DOHH2 (cell line): ENCODE measurements around the gene C1QB.

ENCODE experiments used
- H3F3A ChIP-seq: fragments of 200-600 bp; sonication (generic), shearing (Covaris generic); 2 replicates; pipeline ENCODE4 v1.6.0; 2016; ENCODE audit warnings: antibody characterized with exemption, mild to moderate bottlenecking; ENCODE audit not compliant: control insufficient read depth, insufficient read depth
- H3K27ac ChIP-seq: fragments of 200-600 bp; sonication (generic); 2 replicates; pipeline ENCODE4 v1.5.1; 2014; ENCODE audit warnings: low read depth, mild to moderate bottlenecking, low read length, moderate library complexity
- H3K27me3 ChIP-seq: fragments of 200-600 bp; sonication (generic); 2 replicates; pipeline ENCODE4 v1.6.1; 2014; ENCODE audit warnings: mild to moderate bottlenecking, low read length, mixed read lengths; ENCODE audit not compliant: control insufficient read depth
- H3K36me3 ChIP-seq: fragments of 200-600 bp; sonication (generic); 2 replicates; pipeline ENCODE4 v1.6.1; 2014; ENCODE audit warnings: mild to moderate bottlenecking, low read length, moderate library complexity, mixed read lengths; ENCODE audit not compliant: control insufficient read depth
- H3K4me1 ChIP-seq: fragments of 200-600 bp; sonication (generic); 2 replicates; pipeline ENCODE4 v1.6.1; 2014; ENCODE audit warnings: mild to moderate bottlenecking, low read length, mixed read lengths; ENCODE audit not compliant: control insufficient read depth
- H3K4me2 ChIP-seq: fragments of 200-600 bp; sonication (generic); 2 replicates; pipeline ENCODE4 v1.6.0; 2014; ENCODE audit warnings: mild to moderate bottlenecking, low read length, moderate library complexity
- H3K4me3 ChIP-seq: fragments of 200-600 bp; sonication (generic); 2 replicates; pipeline ENCODE4 v1.5.1; 2014; ENCODE audit warnings: mild to moderate bottlenecking, low read length, mixed read lengths
- H3K79me2 ChIP-seq: fragments of 200-600 bp; sonication (generic); 2 replicates; pipeline ENCODE4 v1.6.1; 2014; ENCODE audit warnings: mild to moderate bottlenecking, low read length, mixed read lengths; ENCODE audit not compliant: control insufficient read depth
- H3K9me2 ChIP-seq: fragments of 200-600 bp; sonication (generic); replicated peaks from 2 replicates; pipeline ENCODE4 v1.6.1; 2014; ENCODE audit warnings: mild to moderate bottlenecking, low read length, mixed read lengths; ENCODE audit not compliant: control insufficient read depth
- H3K9me3 ChIP-seq: fragments of 200-600 bp; sonication (generic); 2 replicates; pipeline ENCODE4 v1.6.1; 2014; ENCODE audit warnings: antibody characterized with exemption, low read length, mixed read lengths; ENCODE audit not compliant: control insufficient read depth, insufficient read depth
- H4K20me1 ChIP-seq: fragments of 200-600 bp; sonication (generic); 2 replicates; pipeline ENCODE4 v1.6.0; 2014; ENCODE audit warnings: low read depth, mild to moderate bottlenecking, antibody characterized with exemption, low read length, moderate library complexity; ENCODE audit not compliant: control insufficient read depth, insufficient read depth
- EZH2phosphoT487 ChIP-seq: fragments of 200-600 bp; sonication (generic); IDR thresholded peaks from 2 replicates; pipeline ENCODE4 v1.6.1; 2017; ENCODE audit warnings: borderline replicate concordance, mild to moderate bottlenecking, antibody characterized with exemption, low read length, moderate library complexity, mixed read lengths
- TF ChIP-seq, protein P1 (sequence below): fragments of 200-600 bp; sonication (generic); IDR thresholded peaks from one replicate; pipeline ENCODE4 v1.5.1; 2014; ENCODE audit warnings: antibody characterized with exemption, mild to moderate bottlenecking, low read depth, low read length; ENCODE audit not compliant: poor library complexity, severe bottlenecking

Gene C1QB

DNA sequence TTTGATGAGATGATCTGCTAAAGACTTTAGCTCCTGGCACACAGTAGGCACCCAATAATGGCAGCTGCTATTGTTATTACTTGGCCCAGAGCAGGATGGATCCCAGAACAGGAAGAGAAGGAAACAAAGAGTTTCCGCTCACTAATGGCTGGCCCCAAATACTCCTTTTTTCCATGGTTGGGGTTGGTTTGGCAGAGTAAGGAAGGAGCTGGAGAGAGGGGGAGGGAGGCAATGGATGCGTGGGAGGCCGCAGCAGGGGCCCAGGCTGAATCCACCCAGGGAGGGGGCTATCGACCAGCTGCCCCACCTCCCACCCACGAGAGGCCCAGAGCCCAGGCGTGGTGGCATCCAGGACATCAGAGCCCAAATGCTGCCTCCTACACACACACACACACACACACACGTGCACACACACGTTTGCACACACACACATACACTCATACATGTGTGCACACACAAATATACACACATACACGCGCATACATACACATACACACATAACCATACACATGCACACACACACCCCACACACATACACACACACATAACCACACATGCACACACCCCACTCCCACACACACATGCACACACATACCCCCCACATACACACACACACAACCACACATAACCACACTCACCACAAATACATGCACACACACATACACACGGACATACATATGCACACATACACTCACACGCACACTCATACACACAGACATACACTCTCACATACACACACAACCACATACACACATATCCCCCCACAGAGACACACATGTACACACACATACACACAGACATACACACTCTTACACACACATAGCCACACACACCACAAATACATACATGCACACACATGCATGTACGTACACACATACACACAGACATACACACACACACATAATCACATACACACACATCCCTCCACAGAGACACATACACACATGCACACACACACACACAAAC, 25.2 kb downstream of the C1QB start:
- H3K4me3 ChIP-seq, result no peak overlapping the region
- H3K27me3 ChIP-seq, result no peaks in the 10 kb centered on the region; the same call in 1 of the 2 replicates
- no peak overlapping the region for H3K4me2 ChIP-seq
- H3K4me1 ChIP-seq, result no peaks in the 10 kb centered on the region
- no peaks in the 10 kb centered on the region for H3K36me3 ChIP-seq
- no peak for TF ChIP-seq EZH2phosphoT487
- TF ChIP-seq, protein P1, sequence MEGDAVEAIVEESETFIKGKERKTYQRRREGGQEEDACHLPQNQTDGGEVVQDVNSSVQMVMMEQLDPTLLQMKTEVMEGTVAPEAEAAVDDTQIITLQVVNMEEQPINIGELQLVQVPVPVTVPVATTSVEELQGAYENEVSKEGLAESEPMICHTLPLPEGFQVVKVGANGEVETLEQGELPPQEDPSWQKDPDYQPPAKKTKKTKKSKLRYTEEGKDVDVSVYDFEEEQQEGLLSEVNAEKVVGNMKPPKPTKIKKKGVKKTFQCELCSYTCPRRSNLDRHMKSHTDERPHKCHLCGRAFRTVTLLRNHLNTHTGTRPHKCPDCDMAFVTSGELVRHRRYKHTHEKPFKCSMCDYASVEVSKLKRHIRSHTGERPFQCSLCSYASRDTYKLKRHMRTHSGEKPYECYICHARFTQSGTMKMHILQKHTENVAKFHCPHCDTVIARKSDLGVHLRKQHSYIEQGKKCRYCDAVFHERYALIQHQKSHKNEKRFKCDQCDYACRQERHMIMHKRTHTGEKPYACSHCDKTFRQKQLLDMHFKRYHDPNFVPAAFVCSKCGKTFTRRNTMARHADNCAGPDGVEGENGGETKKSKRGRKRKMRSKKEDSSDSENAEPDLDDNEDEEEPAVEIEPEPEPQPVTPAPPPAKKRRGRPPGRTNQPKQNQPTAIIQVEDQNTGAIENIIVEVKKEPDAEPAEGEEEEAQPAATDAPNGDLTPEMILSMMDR, result no peak
- no peaks in the 10 kb centered on the region for H4K20me1 ChIP-seq
- peaks cover 9% of the 10 kb centered on the region; the same call in 1 of the 2 replicates for H3K9me3 ChIP-seq
- no peaks in the 10 kb centered on the region for H3F3A ChIP-seq
- no peak overlapping the region for H3K27ac ChIP-seq
- H3K79me2 ChIP-seq, result no peaks in the 10 kb centered on the region
- H3K9me2 ChIP-seq, result no peaks in the 10 kb centered on the region

DNA sequence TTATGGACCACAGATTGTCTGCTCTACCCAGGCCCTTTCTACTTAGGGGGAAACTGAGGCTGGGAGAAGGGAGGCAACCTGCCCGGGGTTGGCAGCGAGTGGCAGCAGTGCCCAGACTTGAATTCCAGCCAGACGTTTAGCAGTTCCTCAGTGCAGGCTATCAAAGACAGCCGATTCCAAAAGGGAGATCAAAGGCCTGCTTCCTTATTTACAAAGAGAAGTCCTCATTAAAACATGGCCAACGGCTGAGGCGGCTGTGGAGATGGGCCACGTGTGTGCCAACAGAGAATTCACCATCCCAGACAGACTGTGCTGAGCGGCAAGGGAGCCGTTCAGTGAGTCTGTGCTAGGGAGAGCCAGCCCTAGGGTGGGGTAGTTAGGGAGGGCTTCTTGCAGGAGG, 27.7 kb downstream of the C1QB start:
- Histone ChIP-seq H3K4me2 (no peak overlapping the region), H3K36me3 (no peaks in the 10 kb centered on the region), H3K27me3 (no peaks in the 10 kb centered on the region), H3K27ac (no peak overlapping the region), H3K9me3 (peaks cover 9% of the 10 kb centered on the region; the same call in 1 of the 2 replicates), H3K4me3 (no peak overlapping the region), H3K79me2 (no peaks in the 10 kb centered on the region), H3F3A (no peaks in the 10 kb centered on the region), H3K9me2 (no peaks in the 10 kb centered on the region), H4K20me1 (no peaks in the 10 kb centered on the region), H3K4me1 (no peaks in the 10 kb centered on the region)
- TF ChIP-seq, protein P1, result no peak
- no peak for TF ChIP-seq EZH2phosphoT487

DNA sequence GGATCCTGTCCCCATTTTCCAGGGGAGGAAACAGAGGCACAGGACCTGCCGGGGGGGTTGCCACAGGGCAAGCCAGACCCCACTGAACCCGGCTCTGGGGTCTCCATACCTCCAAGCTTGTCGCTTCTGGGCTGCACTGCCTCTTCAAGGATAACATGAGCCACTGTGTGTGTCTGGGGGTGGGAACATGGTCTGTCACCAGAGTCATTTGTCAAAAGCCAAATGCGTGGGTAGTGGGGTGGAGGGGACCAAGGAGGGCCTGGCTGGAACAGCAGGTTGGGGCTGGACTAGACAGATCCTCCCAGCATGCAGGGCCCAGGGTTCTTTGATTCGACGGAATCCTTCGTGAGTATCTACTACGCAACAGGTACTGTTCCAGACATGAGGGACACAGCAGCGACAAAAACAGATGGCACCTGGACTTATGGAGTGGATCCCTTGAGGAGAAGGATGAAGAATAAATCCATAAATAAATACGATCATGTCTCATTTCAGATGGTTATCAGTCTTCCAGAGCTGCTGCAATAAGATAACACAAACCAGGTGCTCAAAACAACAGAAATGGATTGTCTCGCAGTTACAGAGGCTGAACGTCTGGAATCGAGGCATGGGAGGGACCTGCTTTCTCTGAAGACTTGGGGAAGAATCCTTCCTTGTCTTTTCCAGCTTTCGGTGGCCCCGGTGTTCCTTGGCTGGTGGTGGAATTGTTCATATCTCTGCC, 28.7 kb downstream of the C1QB start:
- no peaks in the 10 kb centered on the region for H4K20me1 ChIP-seq
- H3K4me1 ChIP-seq, result no peaks in the 10 kb centered on the region
- no peaks in the 10 kb centered on the region for H3K27me3 ChIP-seq
- no peak overlapping the region for H3K4me3 ChIP-seq
- H3K9me3 ChIP-seq, result peaks cover 9% of the 10 kb centered on the region; the same call in 1 of the 2 replicates
- no peak overlapping the region for H3K27ac ChIP-seq
- TF ChIP-seq, protein P1, result no peak
- TF ChIP-seq EZH2phosphoT487, result no peak
- H3K79me2 ChIP-seq, result no peaks in the 10 kb centered on the region
- H3K4me2 ChIP-seq, result no peak overlapping the region
- H3K36me3 ChIP-seq, result no peaks in the 10 kb centered on the region
- no peaks in the 10 kb centered on the region for H3F3A ChIP-seq
- no peaks in the 10 kb centered on the region for H3K9me2 ChIP-seq
